ENCODE results near the gene NEURL1.

NEURL1 gene

DNA sequence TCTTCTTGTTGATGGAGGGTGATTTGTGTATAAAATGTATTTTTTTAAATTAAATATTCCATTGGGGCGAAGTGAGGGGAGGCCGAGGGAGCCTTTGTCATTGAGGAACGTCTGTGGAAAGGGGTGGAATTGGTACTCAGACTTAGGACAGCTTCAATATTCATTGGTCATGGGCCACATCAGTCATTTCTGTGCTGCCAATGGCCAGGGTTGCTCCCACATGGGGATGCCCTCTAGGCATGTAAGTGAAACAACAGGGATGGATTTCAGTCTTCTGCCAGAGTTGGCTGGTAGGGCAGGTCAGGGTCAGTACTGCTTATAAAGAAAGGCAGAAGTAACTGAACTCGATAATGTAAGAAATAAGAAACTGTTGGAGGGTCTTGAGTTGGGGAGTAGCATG lies 47.2 kb downstream of the NEURL1 start:
- no peak overlapping the region for H3K9ac ChIP-seq (ENCODE audit: low read depth, low read length, poor library complexity)
- peaks cover 4 to 12% of the 10 kb centered on the region in 2 donors for H3K4me1 ChIP-seq (ENCODE audit: control insufficient read depth in 2 of 2, insufficient read depth in 1 of 2, low read depth in 1 of 2, low read length in 2 of 2)
- H3K4me2 ChIP-seq (ENCODE audit: insufficient read depth, low read length, poor library complexity, severe bottlenecking) = no peak overlapping the region
- H3K27ac ChIP-seq (replicated peaks; ENCODE audit: low read length) = no peak overlapping the region
- H2BK5ac ChIP-seq (ENCODE audit: low read length) = no peak overlapping the region
- no peaks in the 10 kb centered on the region for H3K79me1 ChIP-seq (ENCODE audit: low read depth, low read length)
- H4K8ac ChIP-seq (ENCODE audit: low read depth, low read length) = no peak overlapping the region
- no peak overlapping the region for H4K91ac ChIP-seq (ENCODE audit: low read depth, low read length, poor library complexity)
- H2BK12ac ChIP-seq (ENCODE audit: low read length) = no peak overlapping the region
- H2AFZ ChIP-seq (ENCODE audit: low read length) = no peak overlapping the region
- H3K14ac ChIP-seq (ENCODE audit: low read length) = no peak overlapping the region
- no peak overlapping the region for H2BK15ac ChIP-seq (ENCODE audit: low read length)
- H3K4me3 ChIP-seq (ENCODE audit: low read length in 2 of 2) = no peak overlapping the region
- H3K27me3 ChIP-seq (ENCODE audit: control insufficient read depth in 3 of 3, insufficient read depth in 3 of 3, low read depth in 1 of 3, low read length in 3 of 3) = peaks cover 0 to 12% (median 0%) of the 10 kb centered on the region in 3 experiments
- WGBS, 2 donors (ENCODE audit: extremely low coverage in 2 of 2, insufficient read length in 2 of 2, insufficient replicate concordance in 1 of 2) = no CpG with 5 or more reads among the region's 4 CpGs
- no peaks in the 10 kb centered on the region for H3K36me3 ChIP-seq (replicated peaks in 1 of 2; ENCODE audit: control insufficient read depth in 2 of 2, insufficient read depth in 2 of 2, low read length in 2 of 2)
- H3K18ac ChIP-seq (ENCODE audit: low read length) = no peak overlapping the region
- no peak overlapping the region for H2BK120ac ChIP-seq (ENCODE audit: low read depth, low read length)
- H3K9me3 ChIP-seq (replicated peaks in 1 of 2; ENCODE audit: control insufficient read depth in 2 of 2, insufficient read depth in 1 of 2, low read depth in 1 of 2, low read length in 2 of 2) = no peaks in the 10 kb centered on the region
- H2AK5ac ChIP-seq (ENCODE audit: low read depth, low read length) = no peak overlapping the region
- no peak for DNase-seq (ENCODE audit: low spot score)
- H3K23ac ChIP-seq (ENCODE audit: low read depth, low read length, poor library complexity) = no peak overlapping the region
- H3K4ac ChIP-seq (ENCODE audit: low read length) = no peak overlapping the region

DNA sequence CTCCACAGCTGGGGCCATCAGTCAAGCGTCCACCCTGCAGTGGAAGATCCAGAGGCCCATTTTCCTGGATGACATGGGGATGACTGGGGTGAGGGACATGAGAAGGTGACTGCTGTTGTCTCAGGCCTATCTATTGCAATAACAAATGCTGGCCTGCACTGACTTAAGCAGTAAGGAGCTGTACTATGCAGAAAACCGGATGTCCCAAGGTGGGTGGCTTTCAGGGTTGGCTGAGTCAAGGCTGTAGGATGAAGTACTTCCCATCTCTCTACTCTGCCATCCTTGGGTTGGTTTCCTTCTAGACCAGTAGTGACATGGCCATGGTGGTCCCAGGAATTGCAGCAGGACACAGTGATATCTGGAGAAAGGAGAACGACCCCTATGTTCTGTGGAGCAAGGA lies 48.1 kb downstream of the NEURL1 start:
- no peak overlapping the region for H3K4me2 ChIP-seq (ENCODE audit: insufficient read depth, low read length, poor library complexity, severe bottlenecking)
- no CpG with 5 or more reads among the region's 3 CpGs for WGBS, 2 donors (ENCODE audit: extremely low coverage in 2 of 2, insufficient read length in 2 of 2, insufficient replicate concordance in 1 of 2)
- no peak overlapping the region for H2BK12ac ChIP-seq (ENCODE audit: low read length)
- H3K14ac ChIP-seq (ENCODE audit: low read length) = no peak overlapping the region
- H2BK15ac ChIP-seq (ENCODE audit: low read length) = no peak overlapping the region
- no peak overlapping the region for H3K27ac ChIP-seq (replicated peaks; ENCODE audit: low read length)
- no peak overlapping the region for H3K23ac ChIP-seq (ENCODE audit: low read depth, low read length, poor library complexity)
- H3K4ac ChIP-seq (ENCODE audit: low read length) = no peak overlapping the region
- H2AK5ac ChIP-seq (ENCODE audit: low read depth, low read length) = no peak overlapping the region
- H3K9ac ChIP-seq (ENCODE audit: low read depth, low read length, poor library complexity) = no peak overlapping the region
- no peak overlapping the region for H4K8ac ChIP-seq (ENCODE audit: low read depth, low read length)
- H3K4me3 ChIP-seq (ENCODE audit: low read length in 2 of 2) = peak overlapping the region in 1 of 2 donors; percentile 10
- H4K91ac ChIP-seq (ENCODE audit: low read depth, low read length, poor library complexity) = no peak overlapping the region
- H3K9me3 ChIP-seq (replicated peaks in 1 of 2; ENCODE audit: control insufficient read depth in 2 of 2, insufficient read depth in 1 of 2, low read depth in 1 of 2, low read length in 2 of 2) = no peaks in the 10 kb centered on the region
- H3K27me3 ChIP-seq (ENCODE audit: control insufficient read depth in 3 of 3, insufficient read depth in 3 of 3, low read depth in 1 of 3, low read length in 3 of 3) = peaks cover 0 to 12% (median 0%) of the 10 kb centered on the region in 3 experiments
- H2BK5ac ChIP-seq (ENCODE audit: low read length) = no peak overlapping the region
- DNase-seq (ENCODE audit: low spot score) = no peak
- peaks cover 4 to 12% of the 10 kb centered on the region in 2 donors for H3K4me1 ChIP-seq (ENCODE audit: control insufficient read depth in 2 of 2, insufficient read depth in 1 of 2, low read depth in 1 of 2, low read length in 2 of 2)
- H3K18ac ChIP-seq (ENCODE audit: low read length) = no peak overlapping the region
- H2BK120ac ChIP-seq (ENCODE audit: low read depth, low read length) = no peak overlapping the region
- no peaks in the 10 kb centered on the region for H3K79me1 ChIP-seq (ENCODE audit: low read depth, low read length)
- no peak overlapping the region for H2AFZ ChIP-seq (ENCODE audit: low read length)
- no peaks in the 10 kb centered on the region for H3K36me3 ChIP-seq (replicated peaks in 1 of 2; ENCODE audit: control insufficient read depth in 2 of 2, insufficient read depth in 2 of 2, low read length in 2 of 2)

DNA sequence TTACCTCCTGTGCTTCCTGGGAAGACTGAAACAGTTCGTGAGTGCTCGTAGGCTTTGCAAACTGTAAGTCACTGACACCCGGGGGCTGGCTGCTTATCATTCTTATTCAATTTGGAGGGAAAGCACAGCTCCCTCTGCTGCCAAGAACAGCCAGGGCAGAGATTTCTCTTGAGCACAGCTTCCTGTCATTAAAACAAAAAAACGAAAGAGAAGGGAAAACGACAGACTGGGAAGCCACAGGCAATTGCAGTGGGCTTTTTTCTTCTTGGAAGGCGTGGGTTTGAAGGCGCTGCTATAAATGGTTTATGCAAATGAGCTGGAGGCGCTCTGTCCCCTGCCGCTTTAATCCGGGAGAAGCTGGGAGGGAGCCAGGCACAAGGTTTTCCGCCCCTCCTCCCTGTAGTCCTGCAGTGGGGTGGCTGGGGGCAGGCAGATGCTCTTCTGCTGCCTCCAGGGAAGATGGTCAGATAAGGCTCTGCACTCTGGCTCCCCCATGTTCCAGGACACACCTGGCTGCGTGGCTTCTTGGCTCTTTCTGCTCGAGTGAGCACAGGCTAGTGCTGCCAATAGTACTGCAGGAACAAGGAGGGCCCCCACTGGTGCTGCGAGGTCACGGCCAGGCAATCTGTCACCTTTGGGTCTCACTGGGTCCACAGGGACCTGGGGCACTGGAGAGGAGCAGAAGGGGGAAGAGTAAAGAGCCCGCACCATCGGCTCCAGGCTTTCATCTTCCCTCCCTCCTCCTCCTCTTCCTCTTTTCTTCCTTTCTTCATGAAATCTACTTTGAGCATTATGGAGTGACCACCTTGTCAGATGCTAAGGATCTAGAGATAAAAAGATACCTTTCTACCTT lies 49.5 kb downstream of the NEURL1 start:
- H3K36me3 ChIP-seq (replicated peaks in 1 of 2; ENCODE audit: control insufficient read depth in 2 of 2, insufficient read depth in 2 of 2, low read length in 2 of 2) = no peaks in the 10 kb centered on the region
- H3K14ac ChIP-seq (ENCODE audit: low read length) = no peak overlapping the region
- peak; percentile 32 for DNase-seq (ENCODE audit: low spot score)
- no peak overlapping the region for H3K27ac ChIP-seq (replicated peaks; ENCODE audit: low read length)
- H4K91ac ChIP-seq (ENCODE audit: low read depth, low read length, poor library complexity) = no peak overlapping the region
- peak overlapping the region in 1 of 2 donors; percentile 37 for H3K4me3 ChIP-seq (ENCODE audit: low read length in 2 of 2)
- H3K23ac ChIP-seq (ENCODE audit: low read depth, low read length, poor library complexity) = no peak overlapping the region
- H3K4me1 ChIP-seq (ENCODE audit: control insufficient read depth in 2 of 2, insufficient read depth in 1 of 2, low read depth in 1 of 2, low read length in 2 of 2) = peaks cover 4 to 12% of the 10 kb centered on the region in 2 donors
- no peak overlapping the region for H2BK15ac ChIP-seq (ENCODE audit: low read length)
- H3K27me3 ChIP-seq (ENCODE audit: control insufficient read depth in 3 of 3, insufficient read depth in 3 of 3, low read depth in 1 of 3, low read length in 3 of 3) = peaks cover 0 to 15% (median 0%) of the 10 kb centered on the region in 3 experiments
- H3K79me1 ChIP-seq (ENCODE audit: low read depth, low read length) = no peaks in the 10 kb centered on the region
- H4K8ac ChIP-seq (ENCODE audit: low read depth, low read length) = no peak overlapping the region
- peak overlapping the region; percentile 76 for H2AFZ ChIP-seq (ENCODE audit: low read length)
- no peak overlapping the region for H2BK120ac ChIP-seq (ENCODE audit: low read depth, low read length)
- no CpG with 5 or more reads among the region's 17 CpGs for WGBS, 2 donors (ENCODE audit: extremely low coverage in 2 of 2, insufficient read length in 2 of 2, insufficient replicate concordance in 1 of 2)
- no peak overlapping the region for H3K4ac ChIP-seq (ENCODE audit: low read length)
- no peak overlapping the region for H3K9ac ChIP-seq (ENCODE audit: low read depth, low read length, poor library complexity)
- H2AK5ac ChIP-seq (ENCODE audit: low read depth, low read length) = peak overlapping the region; percentile 21
- peak overlapping the region; percentile 38 for H3K18ac ChIP-seq (ENCODE audit: low read length)
- peak overlapping the region; percentile 43 for H3K4me2 ChIP-seq (ENCODE audit: insufficient read depth, low read length, poor library complexity, severe bottlenecking)
- no peak overlapping the region for H2BK5ac ChIP-seq (ENCODE audit: low read length)
- H3K9me3 ChIP-seq (replicated peaks in 1 of 2; ENCODE audit: control insufficient read depth in 2 of 2, insufficient read depth in 1 of 2, low read depth in 1 of 2, low read length in 2 of 2) = no peaks in the 10 kb centered on the region
- no peak overlapping the region for H2BK12ac ChIP-seq (ENCODE audit: low read length)

DNA sequence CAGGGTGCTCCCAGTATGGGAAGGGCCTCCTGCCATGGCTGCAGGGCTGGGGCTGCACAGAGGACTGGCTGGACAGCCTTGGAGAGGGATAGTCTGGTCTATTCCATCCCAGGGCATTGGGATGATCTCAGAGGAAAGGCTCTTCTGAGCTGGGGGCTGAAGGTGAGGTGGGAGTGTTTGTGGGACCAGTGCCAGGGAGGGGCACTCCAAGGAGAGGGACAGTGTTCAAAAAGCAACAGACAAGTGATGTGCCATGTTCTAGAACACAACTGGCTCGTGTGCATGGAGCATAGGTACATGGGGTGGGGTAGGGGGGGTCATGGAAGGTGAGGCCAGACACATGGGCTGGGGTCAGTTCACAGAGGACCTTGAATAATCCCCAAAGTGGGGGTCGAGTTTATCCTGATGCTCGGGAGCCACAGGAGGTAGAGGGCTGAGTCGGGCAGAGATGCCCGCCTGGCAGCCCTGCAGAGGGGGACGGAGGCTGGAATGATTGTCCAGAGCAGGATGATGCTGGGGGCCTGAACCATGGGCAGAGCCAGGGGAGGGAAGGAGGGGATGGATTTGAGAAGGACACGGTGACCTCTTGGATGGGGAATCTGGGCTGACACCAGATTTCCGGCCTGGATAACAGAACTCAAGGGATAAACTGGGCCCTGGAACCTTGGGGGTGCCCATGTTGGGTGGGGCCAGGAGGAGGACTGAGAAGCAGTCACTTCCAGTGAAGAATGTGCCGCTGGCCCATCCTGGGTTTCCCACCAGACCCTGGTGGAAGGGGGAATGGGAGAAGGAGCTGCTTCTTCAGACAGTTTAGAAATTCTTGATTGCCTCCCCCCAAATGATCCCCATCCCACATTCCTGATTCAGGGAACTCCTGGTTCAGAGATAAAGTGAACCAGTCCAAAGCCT lies 50.4 kb downstream of the NEURL1 start:
- H3K79me1 ChIP-seq (ENCODE audit: low read depth, low read length) = no peaks in the 10 kb centered on the region
- no peak overlapping the region for H3K14ac ChIP-seq (ENCODE audit: low read length)
- no peak overlapping the region for H3K23ac ChIP-seq (ENCODE audit: low read depth, low read length, poor library complexity)
- H3K27me3 ChIP-seq (ENCODE audit: control insufficient read depth in 3 of 3, insufficient read depth in 3 of 3, low read depth in 1 of 3, low read length in 3 of 3) = peaks cover 0 to 16% (median 0%) of the 10 kb centered on the region in 3 experiments
- H3K4me1 ChIP-seq (ENCODE audit: control insufficient read depth in 2 of 2, insufficient read depth in 1 of 2, low read depth in 1 of 2, low read length in 2 of 2) = peaks cover 4 to 12% of the 10 kb centered on the region in 2 donors
- H3K9me3 ChIP-seq (replicated peaks in 1 of 2; ENCODE audit: control insufficient read depth in 2 of 2, insufficient read depth in 1 of 2, low read depth in 1 of 2, low read length in 2 of 2) = no peaks in the 10 kb centered on the region
- no peak for DNase-seq (ENCODE audit: low spot score)
- no peak overlapping the region for H3K27ac ChIP-seq (replicated peaks; ENCODE audit: low read length)
- H2BK15ac ChIP-seq (ENCODE audit: low read length) = peak overlapping the region; percentile 52
- no peak overlapping the region for H2BK5ac ChIP-seq (ENCODE audit: low read length)
- H3K36me3 ChIP-seq (replicated peaks in 1 of 2; ENCODE audit: control insufficient read depth in 2 of 2, insufficient read depth in 2 of 2, low read length in 2 of 2) = no peaks in the 10 kb centered on the region
- H3K9ac ChIP-seq (ENCODE audit: low read depth, low read length, poor library complexity) = no peak overlapping the region
- H3K18ac ChIP-seq (ENCODE audit: low read length) = peak overlapping the region; percentile 30
- no peak overlapping the region for H3K4me3 ChIP-seq (ENCODE audit: low read length in 2 of 2)
- no peak overlapping the region for H2AK5ac ChIP-seq (ENCODE audit: low read depth, low read length)
- H2AFZ ChIP-seq (ENCODE audit: low read length) = no peak overlapping the region
- no peak overlapping the region for H2BK12ac ChIP-seq (ENCODE audit: low read length)
- H4K8ac ChIP-seq (ENCODE audit: low read depth, low read length) = no peak overlapping the region
- H3K4ac ChIP-seq (ENCODE audit: low read length) = no peak overlapping the region
- no peak overlapping the region for H2BK120ac ChIP-seq (ENCODE audit: low read depth, low read length)
- no peak overlapping the region for H4K91ac ChIP-seq (ENCODE audit: low read depth, low read length, poor library complexity)
- WGBS, 2 donors (ENCODE audit: extremely low coverage in 2 of 2, insufficient read length in 2 of 2, insufficient replicate concordance in 1 of 2) = no CpG with 5 or more reads among the region's 9 CpGs
- no peak overlapping the region for H3K4me2 ChIP-seq (ENCODE audit: insufficient read depth, low read length, poor library complexity, severe bottlenecking)

Measured in neuronal stem cell (in vitro differentiated cells).